NCI-H1105 (cell line): ENCODE measurements around the gene LTBP3.

Experiments
- DNase-seq: peaks from one replicate; lab custom pipeline; 2025; lab: John Stamatoyannopoulos, UW

Gene LTBP3

DNA sequence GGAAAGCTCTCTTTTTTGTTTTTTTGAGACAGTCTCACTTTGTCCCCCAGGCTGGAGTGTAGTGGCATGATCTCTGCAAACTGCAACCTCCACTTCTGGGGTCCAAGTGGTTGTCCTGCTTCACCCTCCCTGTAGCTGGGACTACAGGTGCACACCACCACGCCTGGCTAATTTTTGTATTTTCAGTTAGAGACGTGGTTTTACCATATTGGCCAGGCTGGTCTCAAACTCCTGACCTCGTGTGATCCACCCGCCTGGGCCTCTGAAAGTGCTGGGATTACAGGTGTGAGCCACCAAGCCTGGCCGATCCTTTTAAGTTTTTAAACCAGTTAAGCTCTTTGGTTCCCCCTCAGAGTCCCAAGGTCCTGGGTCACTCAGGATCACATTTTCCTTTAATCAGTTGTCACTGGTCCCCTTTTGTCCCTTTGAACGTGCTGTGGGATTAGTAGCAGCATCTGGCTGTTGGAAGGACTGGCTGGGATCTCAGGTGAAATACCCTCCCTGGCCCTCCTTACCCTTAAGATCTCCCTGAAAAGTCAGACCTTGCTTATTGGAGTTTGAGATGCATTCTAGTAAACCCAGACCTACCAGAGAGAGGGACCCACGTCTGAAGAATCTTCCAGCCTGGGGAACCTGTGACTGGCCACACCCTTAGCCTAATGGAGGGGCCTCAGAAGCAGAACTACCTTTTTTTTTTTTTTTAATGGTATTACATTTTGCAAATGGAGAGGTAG is 51.2 kb downstream of the LTBP3 start:
- no peak for DNase-seq

DNA sequence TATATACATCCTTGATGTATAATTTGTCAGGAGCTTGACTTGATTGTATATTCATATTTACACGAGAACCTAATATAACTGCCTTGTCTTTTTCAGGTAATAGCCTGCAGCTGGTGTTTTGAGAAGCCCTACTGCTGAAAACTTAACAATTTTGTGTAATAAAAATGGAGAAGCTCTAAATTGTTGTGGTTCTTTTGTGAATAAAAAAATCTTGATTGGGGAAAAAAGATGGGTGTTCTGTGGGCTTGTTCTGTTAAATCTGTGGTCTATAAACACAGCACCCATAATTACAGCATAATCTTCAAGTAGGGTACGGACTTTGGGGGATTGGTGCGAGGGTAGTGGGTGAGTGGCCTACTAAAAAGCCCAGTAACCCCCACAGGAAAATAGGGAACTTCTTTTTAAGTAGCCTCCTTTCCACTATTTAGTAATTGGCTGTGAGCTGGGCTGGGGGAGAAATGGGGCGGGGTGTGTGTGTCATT is 51.8 kb downstream of the LTBP3 start:
- no peak for DNase-seq

DNA sequence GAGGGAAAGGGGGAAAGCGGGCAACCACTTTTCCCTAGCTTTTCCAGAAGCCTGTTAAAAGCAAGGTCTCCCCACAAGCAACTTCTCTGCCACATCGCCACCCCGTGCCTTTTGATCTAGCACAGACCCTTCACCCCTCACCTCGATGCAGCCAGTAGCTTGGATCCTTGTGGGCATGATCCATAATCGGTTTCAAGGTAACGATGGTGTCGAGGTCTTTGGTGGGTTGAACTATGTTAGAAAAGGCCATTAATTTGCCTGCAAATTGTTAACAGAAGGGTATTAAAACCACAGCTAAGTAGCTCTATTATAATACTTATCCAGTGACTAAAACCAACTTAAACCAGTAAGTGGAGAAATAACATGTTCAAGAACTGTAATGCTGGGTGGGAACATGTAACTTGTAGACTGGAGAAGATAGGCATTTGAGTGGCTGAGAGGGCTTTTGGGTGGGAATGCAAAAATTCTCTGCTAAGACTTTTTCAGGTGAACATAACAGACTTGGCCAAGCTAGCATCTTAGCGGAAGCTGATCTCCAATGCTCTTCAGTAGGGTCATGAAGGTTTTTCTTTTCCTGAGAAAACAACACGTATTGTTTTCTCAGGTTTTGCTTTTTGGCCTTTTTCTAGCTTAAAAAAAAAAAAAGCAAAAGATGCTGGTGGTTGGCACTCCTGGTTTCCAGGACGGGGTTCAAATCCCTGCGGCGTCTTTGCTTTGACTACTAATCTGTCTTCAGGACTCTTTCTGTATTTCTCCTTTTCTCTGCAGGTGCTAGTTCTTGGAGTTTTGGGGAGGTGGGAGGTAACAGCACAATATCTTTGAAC is 52.5 kb downstream of the LTBP3 start:
- no peak for DNase-seq

DNA sequence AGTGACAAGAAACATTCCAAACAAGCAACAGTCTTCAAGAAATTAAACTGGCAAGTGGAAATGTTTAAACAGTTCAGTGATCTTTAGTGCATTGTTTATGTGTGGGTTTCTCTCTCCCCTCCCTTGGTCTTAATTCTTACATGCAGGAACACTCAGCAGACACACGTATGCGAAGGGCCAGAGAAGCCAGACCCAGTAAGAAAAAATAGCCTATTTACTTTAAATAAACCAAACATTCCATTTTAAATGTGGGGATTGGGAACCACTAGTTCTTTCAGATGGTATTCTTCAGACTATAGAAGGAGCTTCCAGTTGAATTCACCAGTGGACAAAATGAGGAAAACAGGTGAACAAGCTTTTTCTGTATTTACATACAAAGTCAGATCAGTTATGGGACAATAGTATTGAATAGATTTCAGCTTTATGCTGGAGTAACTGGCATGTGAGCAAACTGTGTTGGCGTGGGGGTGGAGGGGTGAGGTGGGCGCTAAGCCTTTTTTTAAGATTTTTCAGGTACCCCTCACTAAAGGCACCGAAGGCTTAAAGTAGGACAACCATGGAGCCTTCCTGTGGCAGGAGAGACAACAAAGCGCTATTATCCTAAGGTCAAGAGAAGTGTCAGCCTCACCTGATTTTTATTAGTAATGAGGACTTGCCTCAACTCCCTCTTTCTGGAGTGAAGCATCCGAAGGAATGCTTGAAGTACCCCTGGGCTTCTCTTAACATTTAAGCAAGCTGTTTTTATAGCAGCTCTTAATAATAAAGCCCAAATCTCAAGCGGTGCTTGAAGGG is 53.3 kb downstream of the LTBP3 start:
- DNase-seq, result no peak

DNA sequence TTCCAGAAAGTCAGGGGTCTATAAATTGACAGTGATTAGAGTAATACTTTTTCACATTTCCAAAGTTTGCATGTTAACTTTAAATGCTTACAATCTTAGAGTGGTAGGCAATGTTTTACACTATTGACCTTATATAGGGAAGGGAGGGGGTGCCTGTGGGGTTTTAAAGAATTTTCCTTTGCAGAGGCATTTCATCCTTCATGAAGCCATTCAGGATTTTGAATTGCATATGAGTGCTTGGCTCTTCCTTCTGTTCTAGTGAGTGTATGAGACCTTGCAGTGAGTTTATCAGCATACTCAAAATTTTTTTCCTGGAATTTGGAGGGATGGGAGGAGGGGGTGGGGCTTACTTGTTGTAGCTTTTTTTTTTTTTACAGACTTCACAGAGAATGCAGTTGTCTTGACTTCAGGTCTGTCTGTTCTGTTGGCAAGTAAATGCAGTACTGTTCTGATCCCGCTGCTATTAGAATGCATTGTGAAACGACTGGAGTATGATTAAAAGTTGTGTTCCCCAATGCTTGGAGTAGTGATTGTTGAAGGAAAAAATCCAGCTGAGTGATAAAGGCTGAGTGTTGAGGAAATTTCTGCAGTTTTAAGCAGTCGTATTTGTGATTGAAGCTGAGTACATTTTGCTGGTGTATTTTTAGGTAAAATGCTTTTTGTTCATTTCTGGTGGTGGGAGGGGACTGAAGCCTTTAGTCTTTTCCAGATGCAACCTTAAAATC is 54.0 kb downstream of the LTBP3 start:
- DNase-seq, result no peak

DNA sequence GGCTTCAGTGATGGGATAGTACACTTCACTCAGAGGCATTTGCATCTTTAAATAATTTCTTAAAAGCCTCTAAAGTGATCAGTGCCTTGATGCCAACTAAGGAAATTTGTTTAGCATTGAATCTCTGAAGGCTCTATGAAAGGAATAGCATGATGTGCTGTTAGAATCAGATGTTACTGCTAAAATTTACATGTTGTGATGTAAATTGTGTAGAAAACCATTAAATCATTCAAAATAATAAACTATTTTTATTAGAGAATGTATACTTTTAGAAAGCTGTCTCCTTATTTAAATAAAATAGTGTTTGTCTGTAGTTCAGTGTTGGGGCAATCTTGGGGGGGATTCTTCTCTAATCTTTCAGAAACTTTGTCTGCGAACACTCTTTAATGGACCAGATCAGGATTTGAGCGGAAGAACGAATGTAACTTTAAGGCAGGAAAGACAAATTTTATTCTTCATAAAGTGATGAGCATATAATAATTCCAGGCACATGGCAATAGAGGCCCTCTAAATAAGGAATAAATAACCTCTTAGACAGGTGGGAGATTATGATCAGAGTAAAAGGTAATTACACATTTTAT is 54.7 kb downstream of the LTBP3 start:
- no peak for DNase-seq

DNA sequence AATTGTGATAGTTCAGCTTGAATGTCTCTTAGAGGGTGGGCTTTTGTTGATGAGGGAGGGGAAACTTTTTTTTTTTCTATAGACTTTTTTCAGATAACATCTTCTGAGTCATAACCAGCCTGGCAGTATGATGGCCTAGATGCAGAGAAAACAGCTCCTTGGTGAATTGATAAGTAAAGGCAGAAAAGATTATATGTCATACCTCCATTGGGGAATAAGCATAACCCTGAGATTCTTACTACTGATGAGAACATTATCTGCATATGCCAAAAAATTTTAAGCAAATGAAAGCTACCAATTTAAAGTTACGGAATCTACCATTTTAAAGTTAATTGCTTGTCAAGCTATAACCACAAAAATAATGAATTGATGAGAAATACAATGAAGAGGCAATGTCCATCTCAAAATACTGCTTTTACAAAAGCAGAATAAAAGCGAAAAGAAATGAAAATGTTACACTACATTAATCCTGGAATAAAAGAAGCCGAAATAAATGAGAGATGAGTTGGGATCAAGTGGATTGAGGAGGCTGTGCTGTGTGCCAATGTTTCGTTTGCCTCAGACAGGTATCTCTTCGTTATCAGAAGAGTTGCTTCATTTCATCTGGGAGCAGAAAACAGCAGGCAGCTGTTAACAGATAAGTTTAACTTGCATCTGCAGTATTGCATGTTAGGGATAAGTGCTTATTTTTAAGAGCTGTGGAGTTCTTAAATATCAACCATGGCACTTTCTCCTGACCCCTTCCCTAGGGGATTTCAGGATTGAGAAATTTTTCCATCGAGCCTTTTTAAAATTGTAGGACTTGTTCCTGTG is 55.4 kb downstream of the LTBP3 start:
- no peak for DNase-seq

DNA sequence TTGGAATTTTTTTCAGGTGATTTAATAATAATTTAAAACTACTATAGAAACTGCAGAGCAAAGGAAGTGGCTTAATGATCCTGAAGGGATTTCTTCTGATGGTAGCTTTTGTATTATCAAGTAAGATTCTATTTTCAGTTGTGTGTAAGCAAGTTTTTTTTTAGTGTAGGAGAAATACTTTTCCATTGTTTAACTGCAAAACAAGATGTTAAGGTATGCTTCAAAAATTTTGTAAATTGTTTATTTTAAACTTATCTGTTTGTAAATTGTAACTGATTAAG is 55.9 kb downstream of the LTBP3 start:
- DNase-seq, result no peak

DNA sequence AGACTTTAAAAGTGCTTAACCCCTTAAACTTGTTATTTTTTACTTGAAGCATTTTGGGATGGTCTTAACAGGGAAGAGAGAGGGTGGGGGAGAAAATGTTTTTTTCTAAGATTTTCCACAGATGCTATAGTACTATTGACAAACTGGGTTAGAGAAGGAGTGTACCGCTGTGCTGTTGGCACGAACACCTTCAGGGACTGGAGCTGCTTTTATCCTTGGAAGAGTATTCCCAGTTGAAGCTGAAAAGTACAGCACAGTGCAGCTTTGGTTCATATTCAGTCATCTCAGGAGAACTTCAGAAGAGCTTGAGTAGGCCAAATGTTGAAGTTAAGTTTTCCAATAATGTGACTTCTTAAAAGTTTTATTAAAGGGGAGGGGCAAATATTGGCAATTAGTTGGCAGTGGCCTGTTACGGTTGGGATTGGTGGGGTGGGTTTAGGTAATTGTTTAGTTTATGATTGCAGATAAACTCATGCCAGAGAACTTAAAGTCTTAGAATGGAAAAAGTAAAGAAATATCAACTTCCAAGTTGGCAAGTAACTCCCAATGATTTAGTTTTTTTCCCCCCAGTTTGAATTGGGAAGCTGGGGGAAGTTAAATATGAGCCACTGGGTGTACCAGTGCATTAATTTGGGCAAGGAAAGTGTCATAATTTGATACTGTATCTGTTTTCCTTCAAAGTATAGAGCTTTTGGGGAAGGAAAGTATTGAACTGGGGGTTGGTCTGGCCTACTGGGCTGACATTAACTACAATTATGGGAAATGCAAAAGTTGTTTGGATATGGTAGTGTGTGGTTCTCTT is 56.5 kb downstream of the LTBP3 start:
- DNase-seq, result no peak

DNA sequence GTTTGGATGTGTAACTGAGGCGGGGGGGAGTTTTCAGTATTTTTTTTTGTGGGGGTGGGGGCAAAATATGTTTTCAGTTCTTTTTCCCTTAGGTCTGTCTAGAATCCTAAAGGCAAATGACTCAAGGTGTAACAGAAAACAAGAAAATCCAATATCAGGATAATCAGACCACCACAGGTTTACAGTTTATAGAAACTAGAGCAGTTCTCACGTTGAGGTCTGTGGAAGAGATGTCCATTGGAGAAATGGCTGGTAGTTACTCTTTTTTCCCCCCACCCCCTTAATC is 57.0 kb downstream of the LTBP3 start:
- no peak for DNase-seq

DNA sequence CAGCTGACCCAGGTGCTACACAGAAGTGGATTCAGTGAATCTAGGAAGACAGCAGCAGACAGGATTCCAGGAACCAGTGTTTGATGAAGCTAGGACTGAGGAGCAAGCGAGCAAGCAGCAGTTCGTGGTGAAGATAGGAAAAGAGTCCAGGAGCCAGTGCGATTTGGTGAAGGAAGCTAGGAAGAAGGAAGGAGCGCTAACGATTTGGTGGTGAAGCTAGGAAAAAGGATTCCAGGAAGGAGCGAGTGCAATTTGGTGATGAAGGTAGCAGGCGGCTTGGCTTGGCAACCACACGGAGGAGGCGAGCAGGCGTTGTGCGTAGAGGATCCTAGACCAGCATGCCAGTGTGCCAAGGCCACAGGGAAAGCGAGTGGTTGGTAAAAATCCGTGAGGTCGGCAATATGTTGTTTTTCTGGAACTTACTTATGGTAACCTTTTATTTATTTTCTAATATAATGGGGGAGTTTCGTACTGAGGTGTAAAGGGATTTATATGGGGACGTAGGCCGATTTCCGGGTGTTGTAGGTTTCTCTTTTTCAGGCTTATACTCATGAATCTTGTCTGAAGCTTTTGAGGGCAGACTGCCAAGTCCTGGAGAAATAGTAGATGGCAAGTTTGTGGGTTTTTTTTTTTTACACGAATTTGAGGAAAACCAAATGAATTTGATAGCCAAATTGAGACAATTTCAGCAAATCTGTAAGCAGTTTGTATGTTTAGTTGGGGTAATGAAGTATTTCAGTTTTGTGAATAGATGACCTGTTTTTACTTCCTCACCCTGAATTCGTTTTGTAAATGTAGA is 57.6 kb downstream of the LTBP3 start:
- no peak for DNase-seq

DNA sequence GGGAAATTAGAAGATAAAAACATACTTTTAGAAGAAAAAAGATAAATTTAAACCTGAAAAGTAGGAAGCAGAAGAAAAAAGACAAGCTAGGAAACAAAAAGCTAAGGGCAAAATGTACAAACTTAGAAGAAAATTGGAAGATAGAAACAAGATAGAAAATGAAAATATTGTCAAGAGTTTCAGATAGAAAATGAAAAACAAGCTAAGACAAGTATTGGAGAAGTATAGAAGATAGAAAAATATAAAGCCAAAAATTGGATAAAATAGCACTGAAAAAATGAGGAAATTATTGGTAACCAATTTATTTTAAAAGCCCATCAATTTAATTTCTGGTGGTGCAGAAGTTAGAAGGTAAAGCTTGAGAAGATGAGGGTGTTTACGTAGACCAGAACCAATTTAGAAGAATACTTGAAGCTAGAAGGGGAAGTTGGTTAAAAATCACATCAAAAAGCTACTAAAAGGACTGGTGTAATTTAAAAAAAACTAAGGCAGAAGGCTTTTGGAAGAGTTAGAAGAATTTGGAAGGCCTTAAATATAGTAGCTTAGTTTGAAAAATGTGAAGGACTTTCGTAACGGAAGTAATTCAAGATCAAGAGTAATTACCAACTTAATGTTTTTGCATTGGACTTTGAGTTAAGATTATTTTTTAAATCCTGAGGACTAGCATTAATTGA is 58.3 kb downstream of the LTBP3 start:
- no peak for DNase-seq

DNA sequence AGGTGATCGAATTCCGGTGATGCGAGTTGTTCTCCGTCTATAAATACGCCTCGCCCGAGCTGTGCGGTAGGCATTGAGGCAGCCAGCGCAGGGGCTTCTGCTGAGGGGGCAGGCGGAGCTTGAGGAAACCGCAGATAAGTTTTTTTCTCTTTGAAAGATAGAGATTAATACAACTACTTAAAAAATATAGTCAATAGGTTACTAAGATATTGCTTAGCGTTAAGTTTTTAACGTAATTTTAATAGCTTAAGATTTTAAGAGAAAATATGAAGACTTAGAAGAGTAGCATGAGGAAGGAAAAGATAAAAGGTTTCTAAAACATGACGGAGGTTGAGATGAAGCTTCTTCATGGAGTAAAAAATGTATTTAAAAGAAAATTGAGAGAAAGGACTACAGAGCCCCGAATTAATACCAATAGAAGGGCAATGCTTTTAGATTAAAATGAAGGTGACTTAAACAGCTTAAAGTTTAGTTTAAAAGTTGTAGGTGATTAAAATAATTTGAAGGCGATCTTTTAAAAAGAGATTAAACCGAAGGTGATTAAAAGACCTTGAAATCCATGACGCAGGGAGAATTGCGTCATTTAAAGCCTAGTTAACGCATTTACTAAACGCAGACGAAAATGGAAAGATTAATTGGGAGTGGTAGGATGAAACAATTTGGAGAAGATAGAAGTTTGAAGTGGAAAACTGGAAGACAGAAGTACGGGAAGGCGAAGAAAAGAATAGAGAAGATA is 59.0 kb downstream of the LTBP3 start, which contains the start of gene MALAT1:
Gene MALAT1 (plus strand): TSS at position 69 of the 736 bp plus-strand sequence.
- DNase-seq, result peak; percentile 94

DNA sequence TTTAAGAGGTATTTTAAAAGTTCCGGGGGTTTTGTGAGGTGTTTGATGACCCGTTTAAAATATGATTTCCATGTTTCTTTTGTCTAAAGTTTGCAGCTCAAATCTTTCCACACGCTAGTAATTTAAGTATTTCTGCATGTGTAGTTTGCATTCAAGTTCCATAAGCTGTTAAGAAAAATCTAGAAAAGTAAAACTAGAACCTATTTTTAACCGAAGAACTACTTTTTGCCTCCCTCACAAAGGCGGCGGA is 59.5 kb downstream of the LTBP3 start:
- no peak for DNase-seq

DNA sequence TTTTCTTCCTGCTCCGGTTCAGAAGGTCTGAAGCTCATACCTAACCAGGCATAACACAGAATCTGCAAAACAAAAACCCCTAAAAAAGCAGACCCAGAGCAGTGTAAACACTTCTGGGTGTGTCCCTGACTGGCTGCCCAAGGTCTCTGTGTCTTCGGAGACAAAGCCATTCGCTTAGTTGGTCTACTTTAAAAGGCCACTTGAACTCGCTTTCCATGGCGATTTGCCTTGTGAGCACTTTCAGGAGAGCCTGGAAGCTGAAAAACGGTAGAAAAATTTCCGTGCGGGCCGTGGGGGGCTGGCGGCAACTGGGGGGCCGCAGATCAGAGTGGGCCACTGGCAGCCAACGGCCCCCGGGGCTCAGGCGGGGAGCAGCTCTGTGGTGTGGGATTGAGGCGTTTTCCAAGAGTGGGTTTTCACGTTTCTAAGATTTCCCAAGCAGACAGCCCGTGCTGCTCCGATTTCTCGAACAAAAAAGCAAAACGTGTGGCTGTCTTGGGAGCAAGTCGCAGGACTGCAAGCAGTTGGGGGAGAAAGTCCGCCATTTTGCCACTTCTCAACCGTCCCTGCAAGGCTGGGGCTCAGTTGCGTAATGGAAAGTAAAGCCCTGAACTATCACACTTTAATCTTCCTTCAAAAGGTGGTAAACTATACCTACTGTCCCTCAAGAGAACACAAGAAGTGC is 60.0 kb downstream of the LTBP3 start:
- peak; percentile 55 for DNase-seq

DNA sequence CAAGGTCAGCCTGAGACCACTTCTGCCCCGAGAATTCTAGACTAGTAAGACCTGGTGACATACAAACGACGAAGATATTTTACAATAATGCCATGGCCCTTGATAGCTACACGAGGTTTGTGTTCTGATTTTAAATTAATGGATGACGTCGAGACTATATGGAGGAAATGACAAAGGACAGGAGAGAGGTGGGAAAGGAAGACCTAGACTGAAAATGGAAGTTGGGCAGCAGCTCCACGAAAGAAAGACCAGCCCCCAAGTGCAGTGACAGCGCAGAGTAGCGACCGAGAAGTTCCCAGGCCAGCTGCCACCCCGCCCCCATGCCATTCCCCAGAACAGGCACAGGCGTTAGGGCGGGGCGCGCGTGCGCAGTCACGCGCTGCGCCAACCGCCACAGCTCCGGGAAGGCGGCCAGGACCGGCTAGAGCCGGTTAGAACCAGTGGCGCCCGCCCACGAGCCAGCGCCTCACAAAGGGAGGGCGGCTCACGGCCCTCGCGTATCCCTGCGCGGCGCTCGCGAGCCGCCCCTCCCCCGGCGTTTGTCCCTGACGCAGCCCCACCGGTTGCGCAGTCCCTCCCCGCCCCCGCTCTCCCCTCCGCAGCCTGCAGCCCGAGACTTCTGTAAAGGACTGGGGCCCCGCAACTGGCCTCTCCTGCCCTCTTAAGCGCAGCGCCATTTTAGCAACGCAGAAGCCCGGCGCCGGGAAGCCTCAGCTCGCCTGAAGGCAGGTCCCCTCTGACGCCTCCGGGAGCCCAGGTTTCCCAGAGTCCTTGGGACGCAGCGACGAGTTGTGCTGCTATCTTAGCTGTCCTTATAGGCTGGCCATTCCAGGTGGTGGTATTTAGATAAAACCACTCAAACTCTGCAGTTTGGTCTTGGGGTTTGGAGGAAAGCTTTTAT is 60.8 kb downstream of the LTBP3 start:
- DNase-seq, result peak; percentile 100
